ENCODE measurements around the gene SLC4A8.
A peak's percentile ranks its signal among the peaks of the same experiment; 100 is the strongest.

Gene SLC4A8

DNA sequence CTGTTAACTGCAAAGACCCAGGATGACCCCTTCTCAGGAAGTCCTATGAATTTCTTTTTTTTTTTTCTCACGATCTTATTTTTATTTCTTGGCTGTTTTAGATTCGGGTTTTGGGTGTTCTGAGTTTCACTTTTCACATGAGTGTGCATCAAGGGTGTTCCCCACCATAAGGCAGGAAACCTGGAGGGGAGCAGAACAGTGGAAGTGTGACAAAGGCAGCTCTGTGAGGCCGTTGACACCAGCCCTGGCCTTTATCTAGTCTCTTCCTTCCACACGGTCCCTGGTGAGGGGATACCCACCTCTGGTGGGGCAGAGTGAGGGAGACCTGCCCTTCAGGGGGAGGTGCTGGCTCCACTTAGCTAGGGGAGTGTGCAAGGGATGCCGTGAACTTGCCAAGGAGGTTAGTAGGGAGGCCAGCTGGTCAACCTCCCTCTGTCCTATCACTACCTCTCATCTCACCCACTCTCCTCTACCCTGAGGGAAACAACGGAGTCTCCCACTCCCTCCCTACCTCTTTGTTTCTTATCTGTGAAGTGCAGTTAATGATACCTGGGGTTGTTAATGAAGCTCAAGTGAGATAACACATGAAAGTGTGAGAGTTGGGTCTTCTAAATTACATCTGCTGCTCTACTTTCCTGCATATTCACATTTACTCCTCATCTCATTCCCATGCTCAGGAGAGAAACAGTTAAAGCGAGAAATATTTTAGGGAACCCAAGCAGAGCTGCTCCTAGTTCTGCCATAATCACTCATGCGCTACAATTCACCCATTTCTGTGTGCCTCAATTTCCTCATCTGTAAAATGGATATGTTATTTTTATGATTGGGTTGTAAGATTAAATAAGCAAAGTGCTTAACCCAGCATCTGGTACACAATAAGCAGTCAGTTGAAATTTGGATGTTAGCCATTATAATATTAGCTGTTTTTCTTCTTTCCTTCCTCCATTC lies 29.1 kb upstream of the SLC4A8 start:
- DNase-seq = peak; percentile 29 to 52

DNA sequence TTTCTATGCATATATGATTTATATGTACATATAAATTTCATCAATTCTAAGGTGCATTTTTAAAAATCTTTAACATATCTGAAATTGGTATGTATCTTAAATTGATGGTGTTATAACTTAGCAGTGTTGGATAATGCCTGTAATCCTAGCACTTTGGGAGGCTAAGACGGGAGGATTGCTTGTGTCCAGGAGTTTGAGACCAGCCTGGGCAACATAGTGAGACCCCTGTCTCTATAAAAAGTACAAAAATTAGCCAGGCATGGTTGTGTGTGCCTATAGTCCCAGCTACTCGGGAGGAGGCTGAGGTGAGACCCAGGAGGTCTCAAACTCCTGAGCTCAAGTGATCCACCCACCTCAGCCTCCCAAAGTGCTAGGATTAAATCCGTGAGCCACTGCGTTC lies 27.0 kb upstream of the SLC4A8 start:
- DNase-seq = no peak

DNA sequence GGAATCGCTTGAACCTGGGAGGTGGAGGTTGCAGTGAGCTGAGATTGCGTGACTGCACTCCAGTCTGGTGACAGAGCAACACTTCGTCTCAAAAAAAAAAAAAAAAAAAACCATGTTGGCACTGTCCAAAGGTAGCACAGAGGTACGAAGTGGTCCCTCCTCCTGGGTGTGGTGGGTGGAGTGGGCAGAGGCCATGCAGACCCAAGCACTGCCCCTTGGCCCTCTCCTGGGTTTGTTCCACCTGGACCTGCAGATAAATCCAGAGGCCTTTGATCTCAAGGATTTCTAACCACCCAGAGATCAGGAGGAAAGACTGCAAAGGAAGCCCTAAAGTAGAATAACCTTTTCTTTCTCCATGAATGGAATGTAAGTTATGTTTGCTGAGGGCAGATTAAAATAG lies 24.7 kb upstream of the SLC4A8 start:
- DNase-seq = no peak

DNA sequence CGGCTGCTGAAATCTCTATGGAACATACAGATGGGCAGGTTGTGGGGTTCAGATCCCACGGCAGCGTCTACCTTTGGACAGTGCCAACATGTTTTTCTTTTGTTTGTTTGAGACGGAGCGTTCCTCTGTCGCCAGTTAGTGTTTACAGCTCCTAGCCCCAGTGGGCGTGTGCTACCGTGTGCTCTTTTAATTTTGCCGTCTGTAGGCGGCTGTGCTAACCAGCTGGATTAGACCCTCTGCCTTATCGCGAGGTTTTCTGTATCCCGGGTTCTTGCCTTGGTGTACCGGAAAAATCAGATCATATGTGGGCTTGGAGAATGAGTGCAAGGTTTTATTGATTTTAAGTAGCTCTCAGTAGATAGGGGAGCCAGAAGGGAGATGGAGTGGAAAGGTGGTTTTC lies 23.6 kb upstream of the SLC4A8 start:
- DNase-seq = no peak

DNA sequence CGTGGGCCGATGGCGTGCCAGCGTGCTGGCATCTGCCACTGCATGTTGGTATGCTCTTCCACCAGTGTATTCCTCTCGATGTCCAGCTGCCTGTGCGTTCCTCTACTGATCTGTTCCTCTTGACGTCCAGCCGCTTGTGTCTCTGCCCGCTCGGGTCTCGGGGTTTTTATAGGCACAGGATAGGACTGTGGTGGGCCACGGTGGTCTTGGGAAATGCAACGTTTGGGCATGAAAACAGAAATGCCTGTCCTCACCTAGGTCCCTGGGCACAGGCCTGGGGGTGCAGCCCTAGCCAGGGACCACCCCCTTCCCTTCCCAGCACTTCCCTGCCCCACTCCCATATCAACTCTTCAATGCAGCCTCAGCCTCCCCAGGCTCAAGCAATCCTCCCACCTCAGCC lies 23.1 kb upstream of the SLC4A8 start:
- DNase-seq = no peak

DNA sequence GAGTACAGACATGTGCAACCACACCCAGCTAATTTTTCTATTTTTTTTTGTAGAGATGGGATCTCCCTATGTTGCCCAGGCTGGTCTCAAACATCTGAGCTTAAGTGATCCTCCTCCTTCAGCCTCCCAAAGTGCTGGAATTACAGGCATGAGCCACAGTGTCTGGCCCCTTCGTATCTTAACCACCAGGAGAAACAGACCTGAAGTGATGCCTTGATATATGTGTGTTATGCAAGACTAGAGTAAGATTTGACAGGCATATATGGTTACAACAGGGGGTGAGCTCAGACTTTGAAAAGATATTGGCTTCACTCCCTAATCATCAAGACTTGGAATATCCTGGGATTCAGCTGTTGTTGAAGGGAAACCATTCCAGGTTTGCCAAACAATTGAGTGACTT lies 22.7 kb upstream of the SLC4A8 start:
- no peak for DNase-seq

DNA sequence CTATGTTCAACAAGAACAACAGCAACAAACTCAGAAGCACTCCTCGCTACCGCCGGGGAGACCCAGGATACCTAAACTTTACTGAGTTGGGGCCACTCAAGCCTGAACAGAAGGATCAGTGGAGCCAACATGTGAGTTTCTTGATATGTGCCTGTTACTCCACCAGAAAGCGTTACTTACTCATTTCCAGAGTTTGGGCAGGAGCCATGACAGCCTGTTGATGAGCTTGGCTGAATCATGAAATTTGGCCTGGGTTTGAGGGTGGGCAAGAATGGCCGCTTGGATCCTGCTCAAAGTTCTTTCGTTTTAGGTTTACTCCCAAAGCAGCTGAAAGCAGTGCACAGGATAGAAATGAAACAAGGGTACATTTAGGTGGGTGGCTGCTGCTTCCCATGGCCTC lies 21.5 kb upstream of the SLC4A8 start:
- no peak for DNase-seq

DNA sequence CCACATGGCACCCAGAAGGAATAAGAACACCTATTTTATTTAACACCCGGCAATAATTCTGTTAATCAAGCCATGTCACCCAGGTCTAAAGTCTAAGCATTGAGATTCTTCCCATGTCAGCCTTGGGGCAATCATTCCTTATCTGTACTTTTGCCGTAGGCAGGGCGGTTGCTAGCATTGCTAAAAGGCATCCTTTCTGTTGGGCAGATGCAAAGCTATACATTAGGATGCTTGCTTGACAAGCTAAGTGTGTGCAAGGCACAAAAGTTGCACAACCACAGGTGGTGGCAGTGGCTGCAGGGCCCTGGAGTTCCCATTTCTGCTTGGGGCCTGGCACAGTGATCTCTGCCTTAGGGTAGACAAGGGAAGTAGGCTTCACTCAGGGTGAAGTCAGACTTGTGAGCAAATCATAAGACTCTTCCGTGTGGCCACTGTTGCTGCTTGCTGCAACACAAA lies 20.9 kb upstream of the SLC4A8 start:
- no peak for DNase-seq

DNA sequence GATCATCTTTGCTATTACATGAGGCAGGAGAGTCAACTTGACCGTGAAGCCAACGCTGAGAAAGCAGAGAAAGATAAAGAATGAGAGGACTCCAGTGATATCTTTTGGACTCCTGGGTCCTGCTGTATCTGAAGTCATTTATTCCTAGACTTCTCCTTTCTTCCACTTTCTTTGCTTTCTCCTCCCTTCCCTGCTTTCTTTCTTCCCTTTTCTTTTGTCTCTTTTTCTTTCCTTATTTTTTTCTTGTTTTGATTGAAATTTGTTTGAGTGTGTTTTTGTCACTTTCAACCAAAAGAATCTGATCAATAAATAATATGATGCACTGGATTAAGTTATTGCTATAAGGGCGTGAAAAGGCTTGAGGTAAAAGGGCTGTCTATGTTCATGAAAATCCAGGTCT lies 20.0 kb upstream of the SLC4A8 start:
- DNase-seq = no peak

DNA sequence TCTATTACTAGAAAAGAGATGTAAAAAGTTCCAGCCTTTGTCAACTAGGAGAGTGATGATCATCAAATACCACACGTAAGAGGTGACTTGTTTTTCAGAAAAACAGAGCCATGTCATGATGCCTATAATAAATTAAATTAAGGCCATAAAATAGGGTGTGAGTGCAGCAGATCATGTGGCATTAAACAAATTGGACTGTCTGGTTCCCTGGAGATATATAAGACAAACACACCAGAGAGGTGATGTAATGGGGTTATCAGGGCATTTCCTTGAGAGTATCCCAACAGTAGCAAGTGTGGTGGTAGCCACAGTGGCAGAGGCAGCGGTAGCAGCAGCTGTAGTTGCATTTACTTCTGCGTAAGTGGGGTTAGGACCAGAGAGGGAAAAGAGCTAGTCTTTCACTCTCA lies 18.8 kb upstream of the SLC4A8 start:
- no peak for DNase-seq

DNA sequence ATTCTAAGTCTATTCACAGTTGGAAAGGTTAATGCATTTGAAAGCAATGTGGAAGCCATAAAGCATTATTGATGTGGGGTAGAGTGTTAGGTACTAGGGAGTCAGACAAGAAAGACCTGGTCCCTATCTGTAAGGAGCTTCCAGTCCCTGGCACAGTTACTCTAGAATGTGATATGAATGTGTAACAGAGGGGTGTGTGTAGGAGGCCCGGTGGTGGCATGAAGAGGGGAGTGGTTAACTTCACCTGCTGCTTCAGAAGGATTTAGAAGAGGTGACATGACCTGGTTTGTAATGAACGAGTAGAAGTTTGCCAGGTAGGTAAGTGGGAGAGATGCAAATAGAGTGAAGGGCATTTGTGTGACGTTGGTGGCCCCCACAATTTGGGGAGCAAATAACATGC lies 18.3 kb upstream of the SLC4A8 start:
- no peak for DNase-seq

DNA sequence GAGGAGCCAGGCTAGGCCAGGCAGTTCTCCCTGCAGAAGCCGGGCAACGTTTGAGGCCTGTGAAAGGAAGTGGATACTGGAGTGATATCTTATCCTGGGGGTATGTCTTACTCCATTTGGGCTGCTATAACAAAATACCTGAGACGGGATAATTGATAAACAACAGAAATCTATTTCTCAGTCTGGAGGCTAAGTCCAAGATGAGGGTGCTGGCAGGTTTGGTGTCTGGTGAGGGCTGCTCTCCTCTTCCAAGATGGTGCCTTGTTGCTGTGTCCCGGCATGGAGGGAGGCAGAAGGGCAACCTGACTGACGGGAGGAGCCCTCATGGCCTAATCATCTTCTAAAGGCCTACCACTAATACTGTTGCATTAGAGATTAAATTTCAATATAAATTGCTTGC lies 17.8 kb upstream of the SLC4A8 start:
- DNase-seq = no peak

DNA sequence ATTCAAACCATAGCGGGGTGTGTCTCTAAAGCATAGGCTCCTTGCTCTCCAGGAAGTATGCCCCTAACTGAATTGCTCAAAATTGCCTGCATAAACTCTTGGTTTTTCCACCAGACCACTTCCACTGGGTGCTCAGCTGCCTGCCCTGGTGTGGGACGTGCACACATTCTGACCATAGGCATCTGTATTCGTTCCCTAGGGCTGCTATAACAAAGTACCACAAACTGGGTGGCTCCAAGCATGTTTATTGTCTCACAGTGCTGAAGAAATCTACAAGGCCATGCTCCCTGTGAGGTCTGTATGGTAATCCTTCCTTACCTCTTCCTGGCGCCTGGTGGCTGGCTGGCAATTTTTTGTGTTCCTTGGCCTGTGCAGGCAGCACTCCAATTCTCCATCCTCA lies 17.0 kb upstream of the SLC4A8 start:
- DNase-seq = no peak

DNA sequence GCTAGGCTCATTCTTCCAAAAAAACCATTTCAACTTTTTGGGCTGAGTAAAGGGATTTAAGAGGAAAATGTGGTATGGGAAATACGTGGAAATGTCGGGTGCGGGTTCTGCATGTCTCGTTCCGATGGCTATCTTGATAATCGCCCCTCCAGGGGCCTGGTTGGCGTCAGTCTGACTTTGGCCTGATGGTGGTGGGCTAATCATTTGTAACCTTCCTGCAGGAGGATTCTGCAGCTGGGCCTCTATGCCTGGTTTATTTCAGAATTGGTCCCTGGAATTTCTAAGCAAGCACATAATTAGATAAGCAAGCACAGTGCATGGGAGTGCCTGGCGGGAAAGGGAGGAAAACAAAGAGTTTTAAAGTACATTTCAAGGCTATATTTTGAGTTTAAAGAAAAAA lies 14.8 kb upstream of the SLC4A8 start:
- no peak for DNase-seq

DNA sequence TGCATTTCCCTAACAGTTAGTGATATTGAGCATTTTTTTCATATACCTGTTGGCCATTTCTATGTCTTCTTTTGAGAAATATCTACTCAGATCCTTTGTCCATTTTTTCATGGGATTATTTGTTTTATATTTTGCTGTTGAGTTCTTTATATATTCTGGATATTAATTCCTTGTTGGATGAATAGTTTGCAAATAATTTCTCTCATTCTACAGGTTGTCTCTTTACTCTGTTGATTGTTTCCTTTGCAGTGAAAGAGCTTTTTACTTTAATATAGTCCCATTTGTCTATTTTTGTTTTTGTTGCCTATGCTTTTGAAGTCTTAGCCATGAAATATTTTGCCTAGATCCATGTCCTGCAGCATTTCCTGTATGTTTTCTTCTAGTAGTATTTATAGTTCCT lies 11.5 kb upstream of the SLC4A8 start:
- DNase-seq = no peak

DNA sequence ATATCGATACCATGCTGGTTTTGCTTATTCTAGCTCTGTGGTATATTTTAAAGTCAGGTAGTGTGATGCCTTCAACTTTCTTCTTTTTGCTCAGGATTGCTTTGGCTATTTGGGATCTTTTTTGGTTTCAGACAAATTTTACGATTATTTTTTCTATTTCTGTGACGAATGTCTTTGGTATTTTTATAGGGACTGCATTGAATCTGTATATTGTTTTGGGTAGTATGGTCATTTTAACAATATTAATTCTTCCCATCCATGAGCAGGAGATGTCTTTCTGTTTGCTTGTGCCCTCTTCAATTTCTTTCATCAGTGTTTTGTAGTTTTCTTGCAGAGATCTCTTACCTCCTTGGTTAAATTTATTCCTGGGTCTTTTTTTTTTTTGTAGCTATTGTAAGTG lies 10.8 kb upstream of the SLC4A8 start:
- no peak for DNase-seq

DNA sequence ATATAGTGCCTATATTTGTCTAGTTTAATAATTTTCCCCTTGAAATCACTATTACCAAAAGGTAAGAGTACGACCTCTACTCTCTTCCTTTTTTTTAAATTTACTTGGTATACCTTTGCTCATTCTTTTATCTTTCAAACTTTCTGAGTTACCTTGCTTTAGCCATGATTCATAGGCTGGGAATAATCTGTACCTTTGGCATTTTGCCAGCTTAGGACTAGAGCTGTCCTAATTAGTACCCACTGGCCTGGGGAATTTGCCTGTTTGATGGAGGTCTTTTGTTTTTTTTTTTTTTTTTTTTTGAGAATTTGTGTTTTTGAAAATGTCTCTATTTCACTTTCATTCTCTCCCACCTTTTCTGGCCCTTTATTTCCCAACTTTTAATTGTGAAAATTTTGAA lies 8.7 kb upstream of the SLC4A8 start:
- DNase-seq = no peak

DNA sequence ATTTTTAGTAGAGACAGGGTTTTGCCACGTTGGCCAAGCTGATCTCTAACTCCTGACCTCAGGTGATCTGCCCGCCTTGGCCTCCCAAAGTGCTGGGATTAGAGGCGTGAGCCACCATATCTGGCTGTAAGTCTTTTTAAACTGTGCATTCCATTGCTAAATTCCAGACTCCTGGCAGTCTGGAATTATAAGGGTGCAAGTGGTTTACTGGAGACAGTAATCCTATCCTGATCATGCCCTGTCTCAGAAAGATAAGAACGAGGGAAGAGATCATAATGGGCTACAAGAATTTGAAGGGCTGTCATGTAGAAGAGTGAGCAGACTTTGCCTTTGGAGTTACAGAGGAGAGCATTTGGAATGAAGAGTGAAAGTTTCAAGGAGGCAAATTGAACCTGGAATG lies 6.8 kb upstream of the SLC4A8 start:
- no peak for DNase-seq

DNA sequence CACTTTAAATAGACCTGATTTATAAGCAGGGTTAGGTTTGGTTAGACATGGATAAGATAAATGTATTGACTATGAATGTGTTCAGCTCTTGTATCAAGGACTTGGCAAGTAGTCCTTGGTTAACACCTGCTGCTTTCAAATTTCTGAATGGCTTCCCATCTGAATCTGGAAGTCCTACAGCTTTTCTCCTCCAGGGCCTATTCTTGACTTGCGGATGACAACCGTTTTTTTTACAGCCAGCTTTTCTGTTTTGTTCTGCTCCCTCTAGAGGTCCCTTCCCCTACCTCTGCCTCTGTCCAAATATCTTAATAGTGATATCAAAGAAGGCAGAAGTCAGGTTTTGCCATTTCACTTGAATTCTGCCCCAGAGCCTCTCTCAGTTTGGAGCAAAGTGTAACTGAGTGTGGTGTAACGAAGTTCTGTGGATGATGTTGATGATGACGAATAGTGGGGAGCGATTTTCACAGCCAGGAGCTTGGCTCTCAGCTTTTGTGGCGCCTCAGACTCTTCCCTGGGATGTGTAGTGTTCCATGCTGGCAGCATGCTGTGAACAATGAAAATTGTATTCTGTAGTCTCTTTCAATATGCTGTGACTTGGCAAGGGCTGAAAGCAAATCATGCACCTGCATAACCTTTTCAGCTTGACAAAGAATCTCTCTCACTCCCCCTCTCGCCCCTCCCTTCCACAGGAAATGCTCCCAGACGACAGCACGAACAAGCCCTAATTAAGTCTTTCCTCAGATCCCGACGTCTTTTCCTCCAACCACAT lies 5.0 kb upstream of the SLC4A8 start:
- DNase-seq = no peak

DNA sequence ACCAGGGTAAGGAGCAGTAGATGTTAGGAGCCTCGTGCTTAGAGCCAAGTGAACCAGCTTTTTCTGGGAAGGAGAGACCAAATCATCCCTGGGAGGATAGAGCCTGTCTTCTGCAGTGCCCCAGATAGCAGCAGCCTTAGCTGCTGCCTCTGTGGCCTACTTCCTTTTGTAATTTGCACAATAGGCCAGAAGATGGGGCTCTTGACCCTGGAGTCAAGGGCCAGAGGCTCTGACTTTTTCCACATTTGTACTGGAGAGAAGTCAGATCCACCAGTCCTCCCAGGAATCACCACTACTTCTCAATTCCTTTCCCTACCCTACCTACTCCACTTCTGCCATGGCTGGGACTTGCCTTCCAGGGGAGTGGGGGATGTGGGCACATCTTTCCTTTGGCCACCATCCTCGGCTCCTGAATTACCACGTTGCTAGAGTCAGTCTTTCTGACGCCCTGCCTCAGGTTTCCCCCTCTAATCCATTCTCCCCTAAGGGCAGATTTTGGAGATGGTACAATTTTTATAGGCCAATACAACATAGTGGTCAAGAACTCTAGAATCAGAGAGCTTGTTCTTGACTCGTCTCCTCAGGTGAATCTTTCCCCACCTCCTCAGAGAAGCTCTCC lies 3.3 kb upstream of the SLC4A8 start:
- peak; percentile 32 to 50 for DNase-seq

DNA sequence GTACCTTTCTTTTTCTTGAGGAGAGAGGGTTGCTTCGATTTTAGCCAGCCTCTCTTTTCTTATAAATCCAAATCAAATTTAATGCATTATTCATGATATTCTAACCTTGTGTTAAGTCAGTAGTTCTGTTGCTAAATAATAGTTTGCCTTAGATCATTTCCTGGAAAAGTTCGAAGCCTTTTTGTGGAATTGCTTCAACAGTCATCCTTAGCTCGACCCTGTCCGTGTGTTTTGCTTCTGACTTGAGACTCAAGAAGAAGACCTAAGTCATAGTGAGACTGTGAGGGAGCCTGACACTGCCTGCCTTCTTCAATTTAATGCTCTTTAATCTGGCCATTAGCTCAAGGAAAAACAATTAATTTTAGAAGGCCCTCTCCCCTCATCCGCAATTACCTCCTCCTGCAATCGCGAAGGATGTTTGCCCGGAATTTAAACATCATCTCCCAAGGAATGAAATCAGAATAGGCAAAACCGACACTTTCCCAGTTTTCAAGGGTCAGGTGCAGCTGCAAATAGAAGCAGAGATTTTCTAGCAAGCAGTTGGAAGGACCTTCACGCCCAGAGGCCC lies 453 bp upstream of the SLC4A8 start:
- no peak for DNase-seq

DNA sequence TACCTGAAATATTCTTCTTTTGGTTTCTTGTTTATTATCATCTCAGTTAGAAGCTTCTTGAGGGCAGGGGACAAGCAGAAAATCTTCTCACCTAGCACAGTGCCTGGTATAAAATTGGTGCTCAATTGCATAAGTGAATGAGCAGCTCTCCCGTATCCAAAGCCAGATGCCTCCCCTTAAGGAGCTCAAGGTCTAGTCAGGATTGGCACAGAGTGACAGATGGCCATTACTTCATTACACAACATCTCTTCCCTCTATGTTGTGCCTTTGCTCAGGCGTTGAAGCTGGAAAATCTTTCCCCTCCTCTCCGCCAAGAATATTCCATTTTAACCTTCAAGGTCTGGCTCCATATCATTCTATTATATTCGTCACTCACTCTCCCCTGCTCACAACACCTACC lies 3.6 kb downstream of the SLC4A8 start:
- no peak for DNase-seq

DNA sequence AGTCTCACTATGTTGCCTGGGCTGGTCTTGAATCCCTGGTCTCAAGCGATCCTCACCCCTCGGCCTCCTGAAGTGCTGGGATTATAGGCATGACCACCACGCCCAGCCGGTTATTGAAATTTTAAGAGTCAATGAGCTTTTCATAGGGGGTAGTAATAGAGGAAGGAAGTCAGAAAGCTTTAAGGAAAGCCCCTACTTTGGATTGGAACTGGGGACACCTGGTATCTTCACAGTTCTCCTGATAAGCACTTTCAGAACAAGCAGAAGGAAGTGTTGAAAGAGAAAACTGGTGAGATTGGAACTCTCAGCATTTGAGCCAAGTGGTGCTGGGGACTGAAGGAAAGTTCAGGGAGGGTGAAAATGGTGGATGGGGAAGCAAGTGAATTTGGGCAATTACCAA lies 5.1 kb downstream of the SLC4A8 start:
- DNase-seq = no peak
